Lower leg skin (tissue), 4 donors: ENCODE results near the gene RBM20. TPM values are rescaled to one million over a fixed set of nuclear protein-coding genes. Genes with fewer than 3 reads are reported as not detected.

ENCODE experiments used
- DNase-seq, 2 donors: peaks; one replicate each; pipeline ENCODE4 v3.0.0-alpha.2; 2019; ENCODE audit warnings: low spot score in 2 of 2
- H3K4me3 ChIP-seq: fragments of 200-600 bp; sonication (generic); 2 replicates; pipeline ENCODE4 v1.5.1; 2017; ENCODE audit warnings: mild to moderate bottlenecking, low read depth; ENCODE audit not compliant: poor library complexity, severe bottlenecking
- POLR2A ChIP-seq, 2 donors: fragments of 450-650 bp; IDR thresholded peaks; one replicate each; pipeline ENCODE4 v1.6.1; 2016 to 2017; ENCODE audit warnings: antibody characterized with exemption in 2 of 2, mild to moderate bottlenecking in 1 of 2, moderate library complexity in 1 of 2
- WGBS, 2 donors: methylation state at CpG; one replicate each; pipeline ENCODE4 v1.1.5; 2018; 5-methylcytosine and 5-hydroxymethylcytosine counted together
- intact Hi-C: fragments of 100-400 bp; cut with DNase I; formaldehyde crosslinking; loops from one replicate; pipeline ENCODE4 v1.15.0; 2023; ENCODE audit warnings: low total_unique reads
- total RNA-seq, 4 donors: library from RNA; depleted of rRNA; stranded (reverse); fragments of >200 nt; gene quantifications; one replicate each; pipeline ENCODE4 v1.1.0, GENCODE V29; 2016
- TF ChIP-seq, protein P1 (sequence below), 3 donors: fragments of 450-650 bp; IDR thresholded peaks; one replicate each; pipeline ENCODE4 v1.5.1; 2016; ENCODE audit warnings: antibody characterized with exemption in 3 of 3, mild to moderate bottlenecking in 3 of 3, moderate library complexity in 2 of 3

RBM20 gene
- total RNA-seq, 4 donors from 2014 or later: 0.66 to 6.2 (median 3.5) TPM

DNA sequence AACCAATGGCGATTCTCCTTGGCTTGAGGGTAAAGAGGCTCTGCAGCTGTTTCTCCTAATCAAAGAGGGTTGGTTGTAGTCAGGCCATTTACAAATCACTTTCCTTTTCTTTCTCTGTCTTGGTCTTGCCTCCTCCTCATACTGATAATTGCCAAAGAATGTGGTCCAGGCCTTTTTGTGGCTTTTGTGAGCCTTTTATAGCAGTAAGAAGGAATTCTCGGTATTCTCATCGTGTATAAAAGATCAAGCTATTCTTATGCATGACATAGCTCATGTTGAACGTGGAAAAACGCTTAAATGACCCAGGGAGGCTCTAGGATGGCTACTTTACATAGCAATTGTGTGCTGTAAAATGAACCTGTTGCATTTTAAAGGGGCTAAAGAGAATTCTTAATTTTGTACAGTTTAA is 62.6 kb downstream of the RBM20 start:
- intact Hi-C loops: no loop called here
- no peak for DNase-seq
- 45 to 55% methylated on average over 5 of the region's 5 CpGs for WGBS, 2 donors
- H3K4me3 ChIP-seq: no peak overlapping the region
- TF ChIP-seq, protein P1, sequence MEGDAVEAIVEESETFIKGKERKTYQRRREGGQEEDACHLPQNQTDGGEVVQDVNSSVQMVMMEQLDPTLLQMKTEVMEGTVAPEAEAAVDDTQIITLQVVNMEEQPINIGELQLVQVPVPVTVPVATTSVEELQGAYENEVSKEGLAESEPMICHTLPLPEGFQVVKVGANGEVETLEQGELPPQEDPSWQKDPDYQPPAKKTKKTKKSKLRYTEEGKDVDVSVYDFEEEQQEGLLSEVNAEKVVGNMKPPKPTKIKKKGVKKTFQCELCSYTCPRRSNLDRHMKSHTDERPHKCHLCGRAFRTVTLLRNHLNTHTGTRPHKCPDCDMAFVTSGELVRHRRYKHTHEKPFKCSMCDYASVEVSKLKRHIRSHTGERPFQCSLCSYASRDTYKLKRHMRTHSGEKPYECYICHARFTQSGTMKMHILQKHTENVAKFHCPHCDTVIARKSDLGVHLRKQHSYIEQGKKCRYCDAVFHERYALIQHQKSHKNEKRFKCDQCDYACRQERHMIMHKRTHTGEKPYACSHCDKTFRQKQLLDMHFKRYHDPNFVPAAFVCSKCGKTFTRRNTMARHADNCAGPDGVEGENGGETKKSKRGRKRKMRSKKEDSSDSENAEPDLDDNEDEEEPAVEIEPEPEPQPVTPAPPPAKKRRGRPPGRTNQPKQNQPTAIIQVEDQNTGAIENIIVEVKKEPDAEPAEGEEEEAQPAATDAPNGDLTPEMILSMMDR (IDR thresholded peaks at IDR 0.05): no peak
- no peak for TF ChIP-seq POLR2A (IDR thresholded peaks at IDR 0.05)

DNA sequence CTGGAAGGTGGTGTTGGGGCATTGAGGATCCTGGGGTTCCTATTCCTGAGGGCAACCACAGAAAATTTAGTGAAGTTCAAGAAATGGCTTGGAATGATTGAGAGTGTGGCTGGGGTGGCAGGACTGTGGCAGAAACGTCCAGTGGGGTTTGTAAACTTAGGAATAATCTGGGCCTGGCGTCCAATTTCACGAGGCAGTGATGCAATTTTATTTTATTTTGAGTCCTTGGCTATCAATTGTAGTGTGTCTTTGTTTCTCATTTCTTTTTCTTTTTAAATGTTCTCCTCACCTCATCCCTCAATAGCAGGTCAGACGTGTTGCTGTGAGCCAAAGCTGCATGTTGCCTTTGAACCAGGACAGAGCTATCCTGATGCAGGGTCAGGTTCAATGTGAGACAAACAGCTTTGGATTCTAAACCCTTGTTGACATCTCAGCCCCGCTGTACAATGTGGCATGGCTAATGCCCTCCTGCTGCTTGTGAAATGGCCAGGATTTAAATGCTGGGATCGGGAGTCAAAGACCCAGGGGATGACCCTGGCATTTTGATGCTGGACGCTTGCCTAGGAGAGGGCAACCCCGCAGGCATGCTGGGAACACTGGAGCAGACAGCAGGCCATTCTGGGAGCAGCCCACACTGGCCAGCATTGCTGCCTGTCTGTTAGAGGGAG is 64.8 kb downstream of the RBM20 start:
- intact Hi-C loops: no loop called here

DNA sequence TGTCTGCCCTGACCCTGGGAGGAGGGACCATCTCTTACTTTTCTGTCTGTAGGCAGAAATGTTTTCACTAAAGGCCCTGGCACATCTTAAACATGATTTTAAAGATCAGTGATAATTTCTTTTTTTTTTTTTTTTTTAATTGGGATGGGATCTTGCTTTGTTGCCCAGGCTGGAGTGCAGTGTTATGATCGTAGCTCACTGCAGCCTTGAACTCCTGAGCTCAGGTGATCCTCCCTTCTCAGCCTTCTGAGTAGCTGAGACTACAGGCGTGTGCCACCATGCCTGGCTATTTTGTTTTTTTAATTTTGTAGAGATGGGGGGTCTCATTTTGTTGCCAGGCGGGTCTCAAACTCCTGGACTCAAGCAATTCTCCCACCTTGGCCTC is 65.3 kb downstream of the RBM20 start:
- H3K4me3 ChIP-seq: no peak overlapping the region
- DNase-seq: no peak
- WGBS, 2 donors: 93 to 96% methylated on average over 3 of the region's 3 CpGs
- TF ChIP-seq POLR2A (IDR thresholded peaks at IDR 0.05): no peak
- TF ChIP-seq, protein P1 (IDR thresholded peaks at IDR 0.05): no peak
- intact Hi-C loops: no loop called here

More for the DNA sequence above, 64.8 kb downstream of the RBM20 start:
- no peak for DNase-seq
- TF ChIP-seq POLR2A (IDR thresholded peaks at IDR 0.05): no peak
- TF ChIP-seq, protein P1 (IDR thresholded peaks at IDR 0.05): no peak
- 75 to 86% methylated on average over 8 of the region's 8 CpGs for WGBS, 2 donors
- no peak overlapping the region for H3K4me3 ChIP-seq

DNA sequence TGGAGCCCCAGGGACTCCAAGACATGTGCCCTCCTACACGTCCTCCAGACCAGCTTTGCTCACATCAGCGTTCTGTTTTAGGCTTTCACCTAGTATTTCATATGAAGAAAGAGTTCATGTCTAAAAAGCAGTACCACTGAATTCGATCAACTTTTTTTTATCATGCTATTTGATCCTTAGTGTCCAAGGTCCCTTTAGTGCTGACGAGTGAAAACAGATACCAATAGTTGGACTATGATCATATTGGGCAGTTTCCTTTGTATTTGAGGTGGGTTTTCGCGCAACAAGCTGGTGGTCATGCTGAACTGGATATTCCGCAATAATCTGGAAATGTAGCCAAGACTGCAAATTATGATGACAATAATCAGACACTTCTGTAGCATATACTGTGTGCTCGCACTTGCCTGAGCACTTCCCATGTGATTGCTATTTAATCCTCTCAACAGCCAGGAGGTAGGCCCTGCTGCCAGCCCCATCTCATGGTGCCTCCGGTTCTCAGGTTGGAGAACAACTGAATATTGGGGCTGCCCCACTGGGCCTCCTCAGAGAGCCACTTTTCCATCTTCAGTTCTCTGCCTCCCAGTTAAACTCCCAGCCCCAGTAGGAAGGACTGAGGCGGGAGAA is 65.9 kb downstream of the RBM20 start:
- intact Hi-C loops: no loop called here
- TF ChIP-seq POLR2A (IDR thresholded peaks at IDR 0.05): no peak
- TF ChIP-seq, protein P1 (IDR thresholded peaks at IDR 0.05): no peak
- WGBS, 2 donors: 91 to 93% methylated on average over 10 of the region's 10 CpGs
- no peak overlapping the region for H3K4me3 ChIP-seq
- DNase-seq: no peak

DNA sequence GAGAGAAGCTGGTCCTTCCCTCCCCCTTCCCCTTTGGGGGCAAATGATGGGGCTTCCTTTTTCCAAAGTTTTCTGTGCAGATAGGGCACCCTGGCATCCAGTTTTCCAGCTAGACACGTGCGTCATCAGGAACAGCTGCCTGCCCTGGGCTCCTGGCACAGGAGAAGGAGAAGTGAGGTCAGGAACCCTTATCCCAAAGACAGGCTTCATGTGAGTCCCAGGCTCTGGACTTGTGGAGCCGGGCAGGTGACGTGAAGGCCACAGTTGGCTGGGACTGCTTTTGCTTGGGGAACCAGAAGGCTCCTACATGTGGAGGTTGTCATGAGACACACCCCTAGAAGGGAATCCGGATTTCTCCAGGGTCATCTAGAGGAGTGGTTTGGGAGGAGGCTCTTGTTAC is 66.5 kb downstream of the RBM20 start:
- H3K4me3 ChIP-seq: no peak overlapping the region
- WGBS, 2 donors: 88 to 93% methylated on average over 5 of the region's 5 CpGs
- TF ChIP-seq, protein P1 (IDR thresholded peaks at IDR 0.05): no peak
- no peak for TF ChIP-seq POLR2A (IDR thresholded peaks at IDR 0.05)
- intact Hi-C loops: no loop called here
- no peak for DNase-seq
